Fibroblast of the aortic adventitia (primary cell): ENCODE measurements around the gene RTL10. TPM values are rescaled to one million over a fixed set of nuclear protein-coding genes. Genes with fewer than 3 reads are reported as not detected.

Experiments used
- DNase-seq: peaks from one replicate; pipeline ENCODE4 v3.0.0-alpha.2; 2010; ENCODE audit warnings: low read depth
- H3K4me3 ChIP-seq: 2 replicates; pipeline ENCODE4 v1.5.1; 2011; ENCODE audit warnings: low read depth, mild to moderate bottlenecking, control low read depth, low read length, moderate library complexity
- total RNA-seq: library from RNA; depleted of rRNA; stranded (reverse); fragments of >200 nt; gene quantifications from 2 replicates; pipeline ENCODE4 v1.2.3, GENCODE V29; 2012; ENCODE audit warnings: low replicate concordance
- TF ChIP-seq, protein P1 (sequence below): IDR thresholded peaks from 2 replicates; pipeline ENCODE4 v1.5.1; 2011; ENCODE audit warnings: mild to moderate bottlenecking, low read length, control low read depth, inconsistent platforms; ENCODE audit not compliant: insufficient read depth

The RTL10 gene
- total RNA-seq, 1 donor = 10.8 TPM

DNA sequence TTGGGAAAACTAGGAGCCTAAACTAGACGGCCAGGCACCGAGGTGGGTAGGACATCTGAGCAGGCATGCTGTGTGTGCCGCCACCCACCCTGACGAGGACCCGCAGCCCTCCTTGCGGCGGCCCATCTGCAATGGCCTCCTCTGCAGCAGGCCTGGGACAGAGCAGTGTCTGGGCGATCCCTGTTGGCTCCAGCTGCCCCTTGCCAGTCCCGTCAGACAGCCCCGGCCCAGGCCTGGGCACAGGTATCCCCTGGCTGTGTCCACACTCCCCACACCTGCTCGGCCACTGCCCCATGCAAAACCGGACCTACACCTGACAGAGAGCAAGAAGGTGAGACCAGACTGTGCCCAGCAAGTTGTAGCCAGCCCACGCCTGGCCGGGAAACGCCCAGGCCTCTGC is 38.7 kb upstream of the RTL10 start:
- TF ChIP-seq, protein P1, sequence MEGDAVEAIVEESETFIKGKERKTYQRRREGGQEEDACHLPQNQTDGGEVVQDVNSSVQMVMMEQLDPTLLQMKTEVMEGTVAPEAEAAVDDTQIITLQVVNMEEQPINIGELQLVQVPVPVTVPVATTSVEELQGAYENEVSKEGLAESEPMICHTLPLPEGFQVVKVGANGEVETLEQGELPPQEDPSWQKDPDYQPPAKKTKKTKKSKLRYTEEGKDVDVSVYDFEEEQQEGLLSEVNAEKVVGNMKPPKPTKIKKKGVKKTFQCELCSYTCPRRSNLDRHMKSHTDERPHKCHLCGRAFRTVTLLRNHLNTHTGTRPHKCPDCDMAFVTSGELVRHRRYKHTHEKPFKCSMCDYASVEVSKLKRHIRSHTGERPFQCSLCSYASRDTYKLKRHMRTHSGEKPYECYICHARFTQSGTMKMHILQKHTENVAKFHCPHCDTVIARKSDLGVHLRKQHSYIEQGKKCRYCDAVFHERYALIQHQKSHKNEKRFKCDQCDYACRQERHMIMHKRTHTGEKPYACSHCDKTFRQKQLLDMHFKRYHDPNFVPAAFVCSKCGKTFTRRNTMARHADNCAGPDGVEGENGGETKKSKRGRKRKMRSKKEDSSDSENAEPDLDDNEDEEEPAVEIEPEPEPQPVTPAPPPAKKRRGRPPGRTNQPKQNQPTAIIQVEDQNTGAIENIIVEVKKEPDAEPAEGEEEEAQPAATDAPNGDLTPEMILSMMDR = no peak
- no peak overlapping the region for H3K4me3 ChIP-seq

DNA sequence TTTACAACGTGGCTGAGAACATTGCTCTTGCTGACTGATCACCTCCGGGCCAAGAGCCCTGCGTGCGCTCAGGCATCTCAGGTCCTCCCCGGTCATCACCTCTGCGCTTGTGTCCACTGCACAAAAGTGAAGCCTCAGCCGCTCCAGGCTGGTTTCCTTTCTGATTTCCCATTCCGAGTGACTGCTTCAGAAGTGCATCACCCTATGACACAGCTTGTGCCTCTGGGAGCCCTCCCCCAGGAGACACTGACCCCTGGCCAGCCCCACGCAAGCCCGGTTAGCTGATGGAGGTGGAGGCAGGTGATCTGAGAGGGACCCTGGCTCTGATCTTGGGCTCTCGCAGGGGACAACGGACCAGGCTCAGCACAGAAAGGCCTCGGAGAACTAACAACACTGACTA is 38.3 kb upstream of the RTL10 start:
- no peak for DNase-seq
- TF ChIP-seq, protein P1 = no peak
- H3K4me3 ChIP-seq = no peak overlapping the region

More for the DNA sequence above, 38.7 kb upstream of the RTL10 start:
- no peak for DNase-seq

DNA sequence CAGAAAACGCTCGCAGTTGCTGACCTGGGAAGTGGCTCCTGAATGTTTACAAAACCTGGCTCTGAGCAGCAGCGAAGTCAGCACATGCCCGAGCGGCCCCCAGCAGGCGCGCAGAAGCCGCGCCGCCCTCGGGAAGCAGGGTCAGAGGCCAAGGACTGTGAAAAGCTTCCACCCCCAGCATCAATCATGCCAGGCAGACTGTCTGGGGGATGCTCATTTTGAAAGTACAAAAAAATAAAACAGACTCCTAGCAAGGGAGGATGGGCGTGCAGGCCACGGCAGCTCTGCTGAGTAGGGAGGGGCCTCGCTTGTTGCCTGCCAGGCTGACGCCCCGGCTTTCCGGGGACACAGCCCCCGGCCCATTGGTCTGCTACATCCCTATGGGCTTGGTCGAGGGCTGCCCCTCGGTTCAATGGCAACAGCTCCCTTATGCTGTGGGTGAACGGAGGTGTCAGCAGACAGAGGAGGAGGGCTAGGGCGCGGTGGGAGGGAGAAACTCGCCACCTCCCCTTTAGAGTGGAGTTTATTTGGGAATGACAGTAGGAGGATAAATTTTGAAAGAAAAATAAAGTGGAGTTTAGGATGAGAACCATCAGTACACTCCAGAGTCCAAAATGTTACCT is 37.7 kb upstream of the RTL10 start:
- no peak overlapping the region for H3K4me3 ChIP-seq
- TF ChIP-seq, protein P1 = no peak
- no peak for DNase-seq

DNA sequence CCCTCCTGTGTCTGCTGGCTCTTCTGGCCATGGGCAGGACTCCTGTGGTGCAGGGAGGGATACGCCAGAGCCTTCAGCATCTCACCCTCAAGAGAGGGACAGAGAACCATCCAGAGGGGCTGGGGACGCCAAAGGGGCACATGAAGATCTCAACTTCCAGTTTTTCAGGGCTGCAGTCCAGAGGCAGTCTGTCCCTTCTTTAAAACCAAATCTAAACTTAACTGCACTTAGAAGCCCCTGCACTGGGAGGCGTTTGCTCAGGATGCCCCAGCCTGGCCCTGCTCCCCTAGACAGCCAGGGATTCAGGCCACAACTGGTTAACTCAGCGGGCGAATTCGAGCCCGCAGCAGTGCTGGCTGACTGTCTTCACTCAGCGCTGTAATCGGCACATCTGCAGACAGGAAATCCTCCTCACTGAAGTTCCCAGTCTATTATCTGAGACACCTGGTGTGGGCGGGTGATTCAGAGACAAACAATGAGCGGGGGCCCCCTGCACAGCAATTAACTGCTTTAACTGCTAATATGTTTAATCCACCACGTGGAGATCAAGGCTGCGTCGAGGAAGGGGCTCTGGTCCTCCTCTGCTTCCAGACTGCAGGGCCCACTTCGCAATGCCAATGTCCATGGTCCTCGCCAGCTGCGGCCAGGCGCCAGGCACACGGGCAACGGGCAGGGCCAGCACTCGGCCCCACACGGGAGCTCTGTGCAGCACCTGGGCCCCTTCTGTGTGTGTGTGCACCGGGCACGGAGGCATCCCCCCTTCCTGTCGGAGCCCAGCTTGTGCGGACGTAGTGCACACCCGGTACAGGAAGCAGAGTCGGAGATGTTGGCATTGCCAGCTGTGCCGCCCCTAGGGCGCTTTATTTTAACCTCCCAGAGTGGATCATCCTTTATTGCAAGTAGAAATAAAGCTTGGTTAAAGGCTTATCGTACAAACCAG is 36.9 kb upstream of the RTL10 start:
- no peak overlapping the region for H3K4me3 ChIP-seq
- peak; percentile 52 for DNase-seq
- TF ChIP-seq, protein P1 = no peak

DNA sequence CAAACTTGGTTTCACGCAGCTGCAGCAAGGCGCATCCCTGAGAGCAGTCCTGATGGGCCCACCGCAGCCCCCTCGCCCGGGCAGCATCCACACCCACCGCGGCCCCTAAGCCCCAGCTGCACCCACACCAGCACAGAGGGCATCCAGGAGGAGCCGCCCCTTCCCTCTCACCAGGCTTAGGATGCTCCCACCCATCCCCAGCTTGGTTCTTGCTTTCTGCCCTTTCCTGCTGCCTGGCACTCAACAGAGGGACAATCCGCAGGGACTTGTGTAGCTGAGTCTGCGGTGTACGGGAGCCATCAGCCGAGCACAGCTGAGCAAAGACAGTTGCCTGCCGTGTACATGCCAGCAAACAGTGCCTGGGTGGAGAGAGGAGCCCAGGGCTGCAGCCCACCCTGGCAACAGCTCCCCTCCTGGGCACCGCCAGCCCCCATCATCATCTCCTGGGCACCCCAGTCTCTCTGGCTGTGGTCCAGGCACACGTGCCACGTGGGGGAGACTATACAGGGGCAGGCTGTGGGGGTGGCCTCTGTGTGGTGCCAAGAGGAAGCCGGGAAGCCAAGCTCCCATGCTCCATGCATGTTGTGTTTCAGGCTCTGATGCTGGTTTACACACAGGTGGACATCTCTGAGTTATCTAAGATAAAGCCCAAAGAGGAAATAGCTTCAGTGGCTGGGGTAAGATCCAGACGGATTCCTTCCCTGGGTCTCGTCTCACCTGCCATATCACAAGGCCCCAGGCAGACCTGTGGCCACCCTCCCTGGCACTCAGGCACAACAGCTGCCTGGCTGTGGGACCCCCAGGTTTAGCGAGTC is 36.0 kb upstream of the RTL10 start:
- DNase-seq = no peak
- no peak overlapping the region for H3K4me3 ChIP-seq
- TF ChIP-seq, protein P1 = no peak

DNA sequence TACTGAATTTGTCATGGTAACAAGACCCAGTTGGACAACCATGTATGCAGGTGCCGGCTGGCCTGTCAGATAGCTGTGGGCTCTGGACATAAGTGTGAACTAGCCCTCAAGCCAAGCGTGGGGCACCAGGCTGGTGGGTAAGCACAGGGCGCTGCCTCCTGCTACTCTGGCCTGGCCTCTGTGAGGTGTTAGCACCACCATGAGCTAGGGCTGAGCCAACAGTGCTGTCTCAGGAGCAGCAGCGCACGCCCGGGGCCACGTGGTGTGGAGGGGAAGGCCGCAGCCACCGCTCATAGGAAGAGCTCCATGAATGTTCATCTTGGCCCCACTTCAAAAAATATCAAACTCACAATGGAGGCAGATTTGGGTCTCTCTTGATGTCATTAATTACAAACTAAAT is 35.3 kb upstream of the RTL10 start:
- TF ChIP-seq, protein P1 = no peak

More for the DNA sequence above, 35.3 kb upstream of the RTL10 start:
- DNase-seq = no peak
- H3K4me3 ChIP-seq = no peak overlapping the region
